ENCODE data around the gene DNAJC15.

- TF ChIP-seq EZH2 (IDR thresholded peaks at IDR 0.05; ENCODE audit: insufficient read depth, poor library complexity, severe bottlenecking) (no peak), EZH2phosphoT487 (IDR thresholded peaks at IDR 0.05; ENCODE audit: insufficient read depth, low read depth) (no peak)
Measured at GRCh38 chr13:43058318-43058674, 34.9 kb downstream of the DNAJC15 start.

All from GM23248 (cell line).